Inflammatory macrophage (primary cell): ENCODE results near the gene EGFL6.

Source experiments
- DNase-seq, 2 donors: peaks; one replicate each; pipeline ENCODE4 v3.0.0-alpha.2; 2020 to 2022
- total RNA-seq, 18 experiments: gene quantifications; one replicate each; lab custom pipeline; 2026; ENCODE audit warnings: mixed read lengths in 6 of 18, inconsistent platforms in 2 of 18; lab: John Stamatoyannopoulos, UW

EGFL6 gene, protein sequence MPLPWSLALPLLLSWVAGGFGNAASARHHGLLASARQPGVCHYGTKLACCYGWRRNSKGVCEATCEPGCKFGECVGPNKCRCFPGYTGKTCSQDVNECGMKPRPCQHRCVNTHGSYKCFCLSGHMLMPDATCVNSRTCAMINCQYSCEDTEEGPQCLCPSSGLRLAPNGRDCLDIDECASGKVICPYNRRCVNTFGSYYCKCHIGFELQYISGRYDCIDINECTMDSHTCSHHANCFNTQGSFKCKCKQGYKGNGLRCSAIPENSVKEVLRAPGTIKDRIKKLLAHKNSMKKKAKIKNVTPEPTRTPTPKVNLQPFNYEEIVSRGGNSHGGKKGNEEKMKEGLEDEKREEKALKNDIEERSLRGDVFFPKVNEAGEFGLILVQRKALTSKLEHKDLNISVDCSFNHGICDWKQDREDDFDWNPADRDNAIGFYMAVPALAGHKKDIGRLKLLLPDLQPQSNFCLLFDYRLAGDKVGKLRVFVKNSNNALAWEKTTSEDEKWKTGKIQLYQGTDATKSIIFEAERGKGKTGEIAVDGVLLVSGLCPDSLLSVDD
- total RNA-seq = 0 to 0.06 (median 0) reads per million in 18 experiments

DNA sequence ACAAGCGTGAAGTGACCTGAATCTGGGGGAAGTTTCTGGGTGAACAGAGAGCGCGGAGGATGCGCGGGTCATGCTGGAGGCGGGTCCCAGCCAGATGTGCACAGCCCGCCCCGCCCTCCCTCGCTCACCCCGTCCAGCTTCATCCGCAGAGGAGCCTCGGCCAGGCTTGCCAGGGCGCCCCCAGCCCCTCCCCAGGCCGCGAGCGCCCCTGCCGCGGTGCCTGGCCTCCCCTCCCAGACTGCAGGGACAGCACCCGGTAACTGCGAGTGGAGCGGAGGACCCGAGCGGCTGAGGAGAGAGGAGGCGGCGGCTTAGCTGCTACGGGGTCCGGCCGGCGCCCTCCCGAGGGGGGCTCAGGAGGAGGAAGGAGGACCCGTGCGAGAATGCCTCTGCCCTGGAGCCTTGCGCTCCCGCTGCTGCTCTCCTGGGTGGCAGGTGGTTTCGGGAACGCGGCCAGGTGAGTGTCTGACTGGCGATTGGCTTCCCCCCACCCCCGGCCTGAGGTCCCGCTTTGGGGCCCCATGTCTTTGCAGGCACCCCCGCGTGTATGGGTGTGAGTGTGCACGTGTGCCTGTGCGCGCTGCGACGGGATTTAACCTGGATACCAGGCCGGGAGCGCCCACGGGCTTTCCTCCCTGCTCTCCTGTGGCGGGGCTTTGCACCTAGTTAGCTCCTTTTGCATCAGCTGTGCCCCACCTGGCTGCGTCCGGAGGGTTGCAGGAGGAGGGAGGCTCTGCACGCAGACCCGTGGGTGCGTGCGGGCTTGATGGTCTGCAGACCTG lies at the start of gene EGFL6:
Gene EGFL6 (plus strand): TSS at position 123 of the 782 bp plus-strand sequence. CDS start 261 bp downstream, at position 384.
- no peak for DNase-seq

DNA sequence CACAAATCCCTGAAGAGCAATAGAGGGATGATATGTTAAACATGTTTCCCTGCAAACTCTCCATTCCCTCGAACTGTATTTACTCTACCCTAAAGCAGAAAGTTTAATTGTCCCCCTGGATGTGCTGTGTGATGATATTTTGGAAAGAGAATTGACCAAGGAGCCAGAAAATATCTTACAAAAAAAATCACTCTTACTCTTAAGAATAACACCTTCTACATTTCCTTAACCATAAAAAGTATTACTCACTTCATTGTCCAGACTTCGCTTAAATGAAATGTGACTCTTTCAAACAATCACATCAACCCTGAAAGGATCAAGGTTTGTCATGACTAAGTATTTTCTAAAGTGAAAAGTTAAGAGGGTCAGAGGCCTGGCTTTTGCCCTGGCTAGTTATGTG lies 49.0 kb upstream of the EGFL6 start:
- no peak for DNase-seq

DNA sequence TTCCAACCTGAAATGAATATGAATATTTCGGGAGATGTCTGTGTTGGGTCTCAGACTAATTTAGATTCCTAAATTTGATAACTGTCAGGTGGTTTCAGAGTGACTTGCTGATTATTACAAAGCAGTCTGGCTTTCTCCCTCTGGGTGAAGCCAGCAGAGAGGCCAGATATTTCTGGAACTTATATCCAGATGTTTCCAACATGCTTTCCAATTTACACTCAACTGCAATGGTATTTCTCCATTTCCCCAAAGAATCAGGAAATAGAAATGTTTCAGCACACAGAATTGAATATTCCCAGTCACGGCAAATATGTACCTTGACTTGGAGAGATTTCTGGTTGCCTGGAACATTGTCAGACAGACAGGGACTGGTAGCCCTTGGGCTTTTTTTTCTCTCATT lies 48.5 kb upstream of the EGFL6 start:
- DNase-seq = no peak

DNA sequence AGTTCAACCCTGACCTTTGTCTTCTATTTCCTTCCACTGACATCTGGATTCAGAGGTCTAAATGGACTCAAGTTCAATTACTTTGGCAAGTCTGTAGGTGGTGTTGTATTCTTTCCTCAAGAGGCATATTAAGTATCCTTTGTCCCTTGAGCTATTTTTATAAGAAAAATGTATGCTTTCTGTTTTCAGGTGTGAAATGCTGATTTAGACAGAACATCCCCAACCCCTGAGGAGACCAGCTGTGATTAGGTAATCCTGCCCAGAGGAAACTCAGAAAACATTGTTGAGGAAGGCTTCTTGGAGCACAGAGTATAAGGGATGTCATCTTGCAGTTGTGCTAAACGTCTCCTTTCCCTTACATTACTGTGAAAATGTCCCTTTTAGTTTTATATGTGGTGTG lies 46.6 kb upstream of the EGFL6 start:
- DNase-seq = no peak

DNA sequence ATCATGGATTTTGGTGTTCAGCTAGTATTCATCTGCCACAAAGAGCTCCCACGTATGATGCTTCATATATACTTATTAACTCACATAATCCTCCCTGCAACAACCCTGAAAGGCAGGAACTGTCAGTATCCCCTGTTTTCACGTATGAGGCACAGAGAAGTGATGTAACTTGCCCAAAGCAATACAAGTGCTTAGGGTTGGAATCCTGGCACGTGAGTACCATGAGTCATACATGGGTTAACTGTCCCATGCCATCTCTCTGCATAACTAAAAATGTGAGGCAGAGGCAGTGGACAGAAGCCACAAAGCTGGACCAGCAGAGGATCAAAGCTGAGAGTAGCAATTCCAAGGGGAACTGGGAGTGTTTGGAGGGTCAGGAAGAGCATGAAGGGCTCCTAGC lies 35.7 kb upstream of the EGFL6 start:
- DNase-seq = peak in 1 of 2 donors; percentile 11

DNA sequence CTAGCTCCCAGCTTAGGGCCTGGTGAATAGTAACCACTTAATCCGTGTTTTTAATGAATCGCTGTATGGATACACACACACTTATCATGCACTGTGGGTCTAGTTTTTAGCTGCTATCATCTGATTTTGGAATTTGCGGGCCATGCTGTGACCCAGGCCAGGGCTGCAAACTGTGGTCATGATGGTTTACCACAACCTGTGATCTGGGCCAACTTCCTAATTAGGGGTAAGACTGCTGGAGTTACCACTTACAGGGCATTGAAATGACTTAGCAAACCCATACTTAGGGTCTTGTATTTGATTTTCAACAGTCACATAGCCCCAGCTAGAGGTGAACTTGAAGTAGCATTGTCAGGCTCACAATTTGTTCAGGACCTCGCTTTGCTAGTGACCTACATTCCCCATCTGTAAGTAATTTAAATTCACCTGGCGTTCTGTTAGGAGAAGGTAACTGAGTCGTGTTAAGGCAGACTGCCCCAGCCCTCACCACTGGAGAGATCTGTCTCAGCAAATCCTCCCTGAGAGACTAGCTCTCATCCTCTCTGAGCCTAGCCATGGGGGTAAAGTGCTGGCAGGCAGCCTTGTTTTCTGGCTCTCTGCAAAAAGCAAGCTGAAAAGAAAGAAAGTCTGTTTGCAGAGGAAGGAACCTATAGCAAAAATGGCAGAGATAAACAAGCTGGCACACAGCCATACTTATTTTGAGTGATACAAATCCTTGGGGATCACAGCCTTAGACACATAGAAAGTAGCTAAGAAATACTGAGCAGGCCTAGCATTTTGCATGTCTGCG lies 33.8 kb upstream of the EGFL6 start:
- DNase-seq = no peak

DNA sequence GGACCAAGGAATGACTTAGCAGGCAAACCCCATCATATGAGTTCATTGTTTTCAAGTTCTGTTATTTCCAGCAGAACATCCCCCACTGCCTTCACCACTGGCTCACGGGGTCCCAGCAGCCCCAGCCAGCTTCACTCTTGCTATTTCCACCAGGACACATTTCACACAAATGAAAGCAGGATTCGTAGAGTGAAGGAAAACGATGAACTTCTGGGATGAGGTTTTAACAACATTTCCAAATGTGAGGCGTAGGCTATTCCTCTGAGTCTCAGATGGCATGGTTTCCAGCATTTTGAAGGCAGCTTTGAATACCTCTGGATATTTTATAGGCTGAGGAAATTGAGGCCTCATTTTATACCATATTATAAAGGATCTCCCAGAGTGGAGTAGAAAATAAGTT lies 32.9 kb upstream of the EGFL6 start:
- DNase-seq = no peak

DNA sequence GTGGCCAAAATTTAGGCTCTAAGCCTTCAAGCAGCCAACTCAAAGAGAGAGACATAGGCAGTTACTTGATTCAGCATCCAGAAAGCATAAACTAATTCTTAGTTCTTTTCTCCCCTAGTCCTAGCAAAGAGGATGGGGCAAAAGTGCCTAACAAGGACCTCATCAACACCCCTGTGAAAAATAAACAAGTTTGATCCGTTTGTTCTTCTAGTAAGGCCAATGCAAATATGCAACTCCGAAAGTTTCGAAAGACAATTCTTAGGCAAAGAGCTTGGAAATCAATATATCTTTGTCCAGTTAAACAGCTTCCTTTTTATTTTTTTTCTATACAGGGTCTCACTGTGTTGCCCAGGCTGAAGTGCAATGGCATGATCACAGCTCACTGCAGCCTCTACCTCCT lies 31.0 kb upstream of the EGFL6 start:
- no peak for DNase-seq

DNA sequence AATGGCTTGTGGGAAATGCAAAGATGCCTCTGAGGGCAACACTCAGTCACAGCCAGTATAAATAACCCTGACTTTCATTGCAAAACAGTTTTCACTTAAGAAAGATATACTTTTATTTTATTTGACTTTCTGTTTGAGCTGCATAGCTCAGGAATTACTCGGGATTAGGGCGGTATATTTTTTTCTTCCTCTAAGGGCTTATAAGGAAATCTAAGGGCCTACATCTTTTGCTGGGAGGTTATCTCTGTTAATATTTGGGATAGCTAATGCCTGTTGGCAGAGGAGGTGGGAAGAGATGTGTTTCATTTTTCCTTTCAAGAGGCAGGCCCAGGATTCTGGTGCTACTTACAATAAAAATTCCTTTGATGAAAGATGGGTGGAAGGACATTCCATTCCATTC lies 28.8 kb upstream of the EGFL6 start:
- no peak for DNase-seq

DNA sequence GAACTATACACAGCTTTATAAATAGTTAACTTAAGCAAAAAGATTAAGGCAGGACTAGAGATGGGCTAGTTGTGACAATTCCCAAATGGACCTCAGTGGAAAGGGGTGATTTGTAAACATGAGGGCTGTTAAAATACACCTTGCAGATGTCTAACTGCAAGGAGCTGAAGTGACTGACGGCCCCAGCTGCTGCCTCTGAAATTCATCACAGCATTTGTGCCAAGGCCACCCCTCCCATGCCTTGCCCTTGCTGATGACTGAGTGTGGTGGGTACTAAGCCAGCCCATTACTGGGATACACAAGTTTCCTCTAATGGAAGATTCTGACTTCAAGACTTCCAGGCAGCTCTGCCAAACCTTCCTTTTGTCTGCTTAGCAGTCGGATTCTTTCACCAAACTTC lies 23.7 kb upstream of the EGFL6 start:
- DNase-seq = no peak

DNA sequence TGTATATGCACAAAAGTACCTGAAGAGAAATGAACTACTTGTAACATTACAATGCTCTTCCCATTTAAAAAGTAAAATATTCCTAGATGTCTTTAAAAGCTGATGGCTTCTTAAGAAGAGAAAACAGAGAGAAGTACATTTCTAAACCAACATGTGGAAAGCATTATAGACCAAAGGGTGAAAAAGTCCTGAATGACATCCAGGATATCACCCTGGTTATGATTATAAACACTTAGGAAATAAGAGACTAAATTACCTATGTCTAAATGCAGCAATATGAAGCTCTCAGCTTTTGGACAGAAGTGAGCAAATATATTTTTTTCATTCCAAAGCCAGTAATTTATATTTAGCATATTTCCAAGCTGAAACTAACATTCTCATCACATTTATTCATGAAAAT lies 21.7 kb upstream of the EGFL6 start:
- no peak for DNase-seq

DNA sequence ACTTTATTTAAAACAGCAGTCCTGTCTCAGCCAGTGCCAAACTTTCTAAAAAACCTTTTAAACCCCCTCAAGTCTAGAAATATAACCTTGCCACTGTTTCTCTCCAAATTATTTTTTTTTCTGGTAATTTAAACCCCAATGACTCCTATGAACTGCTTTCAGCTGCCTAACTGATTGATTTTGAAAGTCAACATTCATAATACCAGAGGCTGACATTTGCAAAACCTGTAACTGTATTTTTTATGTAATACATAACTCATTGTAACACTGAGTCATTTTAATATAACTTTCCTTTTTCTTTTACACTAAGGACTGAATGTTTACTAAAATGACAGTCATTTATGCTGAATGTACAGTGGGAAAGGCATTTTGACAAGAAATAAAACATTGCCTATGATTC lies 19.1 kb upstream of the EGFL6 start:
- DNase-seq = no peak

DNA sequence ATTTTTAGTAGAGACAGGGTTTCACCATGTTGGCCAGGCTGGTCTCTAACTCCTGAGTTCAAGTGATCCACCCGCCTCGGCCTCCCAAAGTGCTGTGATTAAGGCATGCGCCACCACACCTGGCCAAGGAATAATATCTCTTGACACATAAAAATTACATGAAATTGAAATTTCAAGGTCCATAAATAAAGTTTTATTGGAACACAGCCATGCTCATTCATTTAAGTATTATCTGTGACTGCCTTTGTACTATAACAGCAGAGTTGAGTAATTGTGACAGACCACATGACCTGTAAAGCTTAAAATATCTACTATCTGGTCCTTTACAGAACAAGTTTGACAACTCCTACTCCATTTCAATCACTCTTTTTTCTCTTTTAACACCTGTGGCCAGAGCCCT lies 17.8 kb upstream of the EGFL6 start:
- DNase-seq = no peak

DNA sequence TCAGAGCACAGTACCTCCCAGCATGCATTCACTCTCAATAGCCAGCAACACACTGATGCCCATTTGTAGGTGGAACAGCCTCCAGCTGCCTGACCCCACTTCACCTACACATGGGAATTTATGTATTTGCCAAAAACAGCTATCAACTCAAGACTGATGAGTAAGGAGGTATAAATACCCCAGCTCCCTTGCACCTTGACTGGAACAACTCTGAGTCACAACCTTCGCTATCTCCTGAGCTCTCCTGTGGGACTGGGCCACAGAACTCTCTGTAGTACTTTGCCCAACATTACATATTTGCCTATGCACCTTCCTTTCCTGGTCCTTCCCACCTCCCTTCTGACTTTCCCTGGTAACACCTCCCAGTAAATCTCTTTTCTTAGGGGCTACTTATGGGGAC lies 16.5 kb upstream of the EGFL6 start:
- no peak for DNase-seq

DNA sequence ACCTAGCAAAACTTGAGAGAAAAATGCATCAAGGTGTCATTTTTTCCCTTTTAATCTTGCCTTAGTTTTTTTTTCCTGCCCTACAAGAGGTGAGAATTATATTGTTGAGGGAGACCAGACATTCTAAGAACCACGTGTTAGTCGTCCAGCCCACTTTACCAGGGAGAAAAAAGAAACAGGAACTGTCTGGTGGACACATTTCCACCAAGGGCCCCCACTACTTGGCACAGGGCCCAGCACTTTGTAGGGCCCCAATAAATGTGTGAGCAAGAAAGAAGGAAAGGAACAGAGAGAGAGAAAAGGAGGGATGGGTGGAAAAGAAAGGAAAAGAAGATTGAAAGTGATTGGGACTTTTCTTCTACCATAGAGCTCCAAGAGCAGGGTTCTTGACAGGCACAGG lies 3.9 kb upstream of the EGFL6 start:
- no peak for DNase-seq

DNA sequence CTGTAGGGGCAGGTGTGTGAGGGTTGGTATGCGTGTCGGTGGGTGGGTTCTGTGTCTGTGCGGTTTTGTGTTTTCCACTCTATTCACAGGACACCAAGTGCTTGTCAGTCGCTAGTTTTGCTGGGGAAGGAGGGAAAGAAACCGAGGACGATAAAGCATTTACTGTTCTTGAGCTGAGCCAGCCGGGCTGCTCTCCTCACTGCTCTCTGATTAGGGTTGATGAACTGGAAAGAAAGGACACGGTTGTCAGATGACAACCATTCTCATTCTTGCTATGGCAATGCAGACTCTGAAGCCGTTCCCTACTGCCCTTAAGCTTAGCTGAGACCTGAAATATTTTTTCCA lies 832 bp downstream of the EGFL6 start:
- DNase-seq = no peak

DNA sequence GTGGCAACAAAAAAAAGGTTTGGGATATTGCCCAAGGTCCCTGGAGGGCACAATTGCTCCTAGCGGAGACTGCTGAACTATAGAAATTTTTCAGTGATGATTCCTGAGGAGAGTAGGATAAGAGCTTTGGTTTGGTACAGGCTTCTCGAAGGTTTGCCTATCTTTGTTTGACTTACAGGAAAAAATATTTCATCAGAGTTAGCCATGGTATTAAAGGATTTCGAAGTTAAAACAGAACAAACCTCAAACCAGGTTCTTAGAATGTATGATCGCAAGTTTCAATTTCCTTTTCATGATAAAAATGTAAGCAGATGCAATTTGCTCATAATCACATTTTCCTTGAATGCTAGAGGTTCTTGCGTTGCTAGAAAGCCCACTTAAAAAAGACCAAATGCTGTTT lies 1.7 kb downstream of the EGFL6 start:
- DNase-seq = no peak

DNA sequence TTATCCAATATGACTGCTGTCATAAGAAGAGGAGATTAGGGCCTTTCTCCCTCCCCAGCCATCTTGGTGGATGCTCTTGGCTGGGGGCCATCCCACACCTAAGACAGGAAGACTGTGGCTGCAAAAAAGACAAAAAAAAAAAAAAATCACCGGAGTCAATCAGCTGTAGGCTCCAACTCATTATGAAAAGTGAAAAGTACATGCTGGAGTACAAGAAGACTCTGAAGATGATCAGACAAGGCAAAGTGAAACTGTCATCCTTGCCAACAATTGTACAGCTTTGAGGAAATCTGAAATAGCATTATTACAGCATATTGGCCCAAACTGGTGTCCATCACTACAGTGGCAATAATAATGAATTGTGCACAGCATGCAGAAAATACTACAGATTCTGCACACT lies 5.2 kb downstream of the EGFL6 start:
- no peak for DNase-seq

DNA sequence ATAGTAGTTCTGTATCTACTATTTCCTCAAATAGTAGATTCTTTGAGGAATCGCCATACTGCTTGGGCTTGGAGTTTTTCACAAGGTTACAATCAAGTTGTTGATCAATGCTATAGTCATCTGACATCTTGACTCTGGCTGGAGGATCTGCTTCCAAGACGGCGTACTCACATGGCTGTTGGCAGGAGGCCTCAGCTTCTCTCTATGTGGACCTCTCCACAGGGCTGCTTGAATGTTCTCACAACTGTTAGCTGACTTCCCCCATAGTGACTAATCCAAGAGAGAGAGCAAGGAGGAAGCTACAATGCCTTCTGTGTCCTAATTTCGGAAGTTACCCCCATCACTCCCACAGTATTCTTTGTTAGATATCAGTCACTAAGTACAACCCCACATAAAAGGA lies 10.3 kb downstream of the EGFL6 start:
- DNase-seq = peak; percentile 67 to 76

DNA sequence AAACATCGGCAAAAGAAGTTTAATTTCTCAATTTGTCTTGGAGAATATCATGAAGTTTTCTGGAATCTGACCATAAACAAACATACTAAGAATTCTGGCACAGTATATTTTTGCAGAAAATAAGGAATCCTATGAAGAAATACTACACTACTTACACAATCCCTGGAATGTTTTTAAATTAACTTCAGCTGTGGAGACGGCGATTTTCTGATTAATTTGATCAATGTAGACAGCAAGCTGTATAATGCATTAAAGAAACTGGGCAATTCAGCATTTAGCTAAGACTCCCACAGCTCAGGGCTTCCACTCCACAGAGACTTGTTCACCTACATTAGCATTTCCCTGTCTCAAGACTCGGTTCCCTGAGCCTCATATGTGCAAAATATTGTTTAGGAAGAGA lies 12.2 kb downstream of the EGFL6 start:
- DNase-seq = no peak

DNA sequence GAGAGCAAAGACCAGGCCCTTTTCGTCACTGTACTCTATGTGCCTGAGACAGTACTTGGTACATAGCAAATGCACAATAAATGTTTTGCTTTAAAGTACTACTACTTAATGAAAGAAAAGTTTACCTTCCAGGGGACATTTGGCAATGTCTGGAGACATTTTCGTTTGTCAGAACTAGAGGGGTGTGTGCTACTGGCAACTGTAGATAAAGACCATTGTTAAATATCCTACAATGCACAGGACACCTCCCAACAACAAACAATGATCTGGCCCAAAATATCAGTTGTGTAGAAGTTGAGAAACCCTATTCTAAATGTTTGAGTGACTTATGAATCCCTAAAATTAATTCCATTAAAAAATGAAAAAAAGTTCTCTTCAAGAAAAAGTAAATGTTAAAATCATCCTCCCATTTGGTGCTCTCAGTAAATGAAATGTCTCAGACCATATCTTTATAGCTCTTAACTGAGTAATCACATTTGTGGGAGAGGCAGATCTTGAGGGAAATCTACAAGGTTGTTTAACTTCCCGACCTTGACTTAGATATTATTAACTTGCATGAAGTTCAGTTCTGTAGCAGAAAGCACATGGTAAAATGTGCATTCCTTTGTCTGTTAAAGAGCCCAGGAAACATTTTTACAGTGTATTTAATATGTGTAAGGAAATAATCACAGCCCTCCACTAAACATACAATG lies 18.5 kb downstream of the EGFL6 start:
- DNase-seq = no peak

DNA sequence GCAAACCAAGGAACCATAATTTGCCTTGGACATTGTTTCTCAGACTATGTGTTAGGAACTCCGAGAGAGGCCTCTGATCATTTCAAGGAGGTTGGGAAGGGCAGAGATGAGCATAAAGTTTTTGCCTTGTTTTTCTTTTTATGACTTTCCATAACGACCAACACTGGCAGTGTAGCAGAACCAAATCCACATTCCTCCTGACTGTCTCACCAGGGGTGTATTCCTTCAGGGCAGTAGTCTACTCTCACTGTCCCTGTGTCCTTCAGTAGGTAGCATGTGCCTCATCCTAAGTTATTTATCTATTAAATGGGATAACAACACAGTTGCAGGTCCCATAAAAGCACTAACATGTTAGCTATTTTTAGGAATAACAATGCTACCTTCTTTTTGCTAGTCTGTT lies 20.8 kb downstream of the EGFL6 start:
- no peak for DNase-seq

DNA sequence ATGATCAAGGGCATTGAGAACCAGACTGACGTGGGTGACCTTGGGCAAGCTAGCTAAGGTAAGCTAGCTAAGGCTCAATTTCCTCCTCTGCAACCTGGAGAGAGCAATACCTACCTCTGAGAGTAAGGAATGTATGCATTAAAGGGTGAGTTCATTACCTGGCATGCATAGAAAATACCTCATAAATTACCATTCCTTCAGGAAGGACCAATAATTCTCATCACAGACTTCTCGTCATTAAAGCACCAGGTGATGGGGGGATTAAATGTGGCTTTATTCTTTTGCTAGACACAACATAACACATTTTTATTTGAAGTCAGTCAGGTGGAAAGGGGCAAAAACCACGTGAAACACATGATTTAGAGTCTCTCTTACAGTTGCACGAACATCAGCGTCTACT lies 21.5 kb downstream of the EGFL6 start:
- no peak for DNase-seq
